ENCODE results near the gene SS18L1. TPM values are rescaled to one million over a fixed set of nuclear protein-coding genes. Genes with fewer than 3 reads are reported as not detected.

Gene SS18L1
- total RNA-seq, 1 experiment from 2014 or later, result 28.1 TPM

DNA sequence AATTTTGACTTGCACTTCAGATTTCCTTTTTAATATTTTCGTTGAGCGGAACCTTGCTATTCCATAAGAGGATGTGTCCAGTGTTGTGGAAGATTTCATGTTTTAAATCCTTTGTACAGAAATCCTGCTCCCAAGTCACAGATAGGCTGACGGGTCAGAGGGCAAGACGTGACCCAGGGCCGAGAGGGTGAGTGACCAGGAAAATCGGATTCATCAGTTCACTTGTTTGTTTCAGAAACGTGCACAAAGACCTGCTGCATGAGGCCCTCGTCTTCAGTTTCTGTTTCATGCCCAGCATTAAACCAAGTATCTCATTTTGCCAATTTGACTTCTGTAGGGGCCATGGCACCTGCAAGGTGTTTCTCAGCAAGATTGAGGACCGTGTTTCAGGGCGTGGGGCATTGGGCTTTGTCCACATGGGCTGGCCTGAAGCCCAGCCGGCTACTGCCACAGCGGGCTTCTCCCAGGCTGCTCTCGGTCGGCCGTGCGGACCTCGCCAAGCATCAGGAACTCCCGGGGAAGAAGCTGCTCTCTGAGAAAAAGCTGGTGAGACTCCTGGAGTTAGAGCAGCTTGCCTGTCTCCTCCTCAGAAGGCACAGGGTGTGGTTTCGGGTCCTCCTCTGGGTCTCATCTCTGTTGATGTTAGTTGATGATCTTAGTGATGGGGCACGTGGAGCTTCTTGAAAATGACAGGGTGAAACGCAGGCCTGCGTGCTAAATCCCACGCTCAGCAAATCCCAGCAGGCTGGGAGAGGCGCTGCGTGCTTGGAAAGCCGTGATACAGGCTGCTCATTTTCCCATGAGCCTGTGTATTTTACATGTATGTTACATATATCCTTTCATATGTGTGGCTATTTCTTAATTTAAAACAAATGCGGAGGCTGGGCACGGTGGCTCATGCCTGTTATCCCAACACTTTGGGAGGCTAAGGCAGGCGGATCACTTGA, 49.8 kb downstream of the SS18L1 start:
- Histone ChIP-seq H3K79me2 (ENCODE audit: insufficient read depth, low read length) (peaks cover 62% of the 10 kb centered on the region), H3K9me2 (ENCODE audit: insufficient read depth) (no peaks in the 10 kb centered on the region), H3K36me3 (ENCODE audit: control insufficient read depth in 1 of 2, insufficient read depth in 2 of 2, low read length in 2 of 2) (peaks cover 8 to 19% of the 10 kb centered on the region in 2 experiments; a peak in 3 of 4 replicates), H3K4me2 (ENCODE audit: low read length) (no peak overlapping the region), H2AFZ (ENCODE audit: low read depth, low read length, poor library complexity, severe bottlenecking) (no peak overlapping the region), H3K4me1 (ENCODE audit: control insufficient read depth in 1 of 2, insufficient read depth in 2 of 2, low read length in 2 of 2) (no peaks in the 10 kb centered on the region), H3K9ac (ENCODE audit: low read length) (no peak overlapping the region), H3K27ac (ENCODE audit: low read depth, low read length) (no peak overlapping the region), H3K9me3 (ENCODE audit: control insufficient read depth in 1 of 2, insufficient read depth in 1 of 2, low read depth in 1 of 2, low read length in 2 of 2) (no peaks in the 10 kb centered on the region), H4K20me1 (ENCODE audit: insufficient read depth) (no peaks in the 10 kb centered on the region), H3K27me3 (ENCODE audit: insufficient read depth, low read length) (no peaks in the 10 kb centered on the region), H3K4me3 (replicated peaks in 1 of 2; ENCODE audit: low read depth in 1 of 2, low read length in 2 of 2) (no peak overlapping the region)
- ChIA-PET CTCF (no interaction called here), RAD21 (ENCODE audit: low non-redundant PET in 1 of 2, low total read pairs in 2 of 2, uncharacterized antibody in 2 of 2, unreplicated experiment in 2 of 2) (no interaction called here), POLR2A (no interaction called here)
- no TSS peak for BruUV-seq (replicated peaks)
- TF ChIP-seq SIN3A (IDR thresholded peaks at IDR 0.05; ENCODE audit: low read depth) (no peak), ZNF274 (IDR thresholded peaks at IDR 0.05; ENCODE audit: low read depth, low read length) (no peak), YY1 (IDR thresholded peaks at IDR 0.05; ENCODE audit: extremely low read depth, insufficient replicate concordance, low read depth, low read length) (no peak), RAD21 (IDR thresholded peaks at IDR 0.05; ENCODE audit: low read depth) (no peak), SP1 (IDR thresholded peaks at IDR 0.05; ENCODE audit: low read depth) (no peak), EGR1 (IDR thresholded peaks at IDR 0.05; ENCODE audit: low read depth) (no peak), TCF7L2 (IDR thresholded peaks at IDR 0.05; ENCODE audit: borderline replicate concordance, extremely low read depth, insufficient read depth, insufficient read length) (no peak), CBX3 (IDR thresholded peaks at IDR 0.05; ENCODE audit: low read depth) (no peak), JUND (IDR thresholded peaks at IDR 0.05) (no peak), SRF (IDR thresholded peaks at IDR 0.05; ENCODE audit: low read depth) (no peak), ZFX (IDR thresholded peaks at IDR 0.05) (no peak), EZH2 (IDR thresholded peaks at IDR 0.05) (no peak), CEBPB (IDR thresholded peaks at IDR 0.05; ENCODE audit: low read depth) (no peak), EZH2phosphoT487 (IDR thresholded peaks at IDR 0.05; ENCODE audit: borderline replicate concordance) (no peak), POLR2AphosphoS5 (IDR thresholded peaks at IDR 0.05; ENCODE audit: low read depth, low read length) (no peak), FOSL1 (IDR thresholded peaks at IDR 0.05; ENCODE audit: low read depth) (no peak)
- TF ChIP-seq, protein P1, sequence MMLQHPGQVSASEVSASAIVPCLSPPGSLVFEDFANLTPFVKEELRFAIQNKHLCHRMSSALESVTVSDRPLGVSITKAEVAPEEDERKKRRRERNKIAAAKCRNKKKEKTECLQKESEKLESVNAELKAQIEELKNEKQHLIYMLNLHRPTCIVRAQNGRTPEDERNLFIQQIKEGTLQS (IDR thresholded peaks at IDR 0.05), result no peak
- TF ChIP-seq, protein P2, sequence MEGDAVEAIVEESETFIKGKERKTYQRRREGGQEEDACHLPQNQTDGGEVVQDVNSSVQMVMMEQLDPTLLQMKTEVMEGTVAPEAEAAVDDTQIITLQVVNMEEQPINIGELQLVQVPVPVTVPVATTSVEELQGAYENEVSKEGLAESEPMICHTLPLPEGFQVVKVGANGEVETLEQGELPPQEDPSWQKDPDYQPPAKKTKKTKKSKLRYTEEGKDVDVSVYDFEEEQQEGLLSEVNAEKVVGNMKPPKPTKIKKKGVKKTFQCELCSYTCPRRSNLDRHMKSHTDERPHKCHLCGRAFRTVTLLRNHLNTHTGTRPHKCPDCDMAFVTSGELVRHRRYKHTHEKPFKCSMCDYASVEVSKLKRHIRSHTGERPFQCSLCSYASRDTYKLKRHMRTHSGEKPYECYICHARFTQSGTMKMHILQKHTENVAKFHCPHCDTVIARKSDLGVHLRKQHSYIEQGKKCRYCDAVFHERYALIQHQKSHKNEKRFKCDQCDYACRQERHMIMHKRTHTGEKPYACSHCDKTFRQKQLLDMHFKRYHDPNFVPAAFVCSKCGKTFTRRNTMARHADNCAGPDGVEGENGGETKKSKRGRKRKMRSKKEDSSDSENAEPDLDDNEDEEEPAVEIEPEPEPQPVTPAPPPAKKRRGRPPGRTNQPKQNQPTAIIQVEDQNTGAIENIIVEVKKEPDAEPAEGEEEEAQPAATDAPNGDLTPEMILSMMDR (IDR thresholded peaks at IDR 0.05 in 2 of 3, conservative IDR thresholded peaks at IDR 0.05 in 1 of 3; ENCODE audit: borderline replicate concordance in 1 of 3, insufficient read depth in 1 of 3, low read depth in 2 of 3, low read length in 2 of 3), result no peak
- TF ChIP-seq, protein P3, sequence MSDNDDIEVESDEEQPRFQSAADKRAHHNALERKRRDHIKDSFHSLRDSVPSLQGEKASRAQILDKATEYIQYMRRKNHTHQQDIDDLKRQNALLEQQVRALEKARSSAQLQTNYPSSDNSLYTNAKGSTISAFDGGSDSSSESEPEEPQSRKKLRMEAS (IDR thresholded peaks at IDR 0.05), result no peak
- TF ChIP-seq, protein P4, sequence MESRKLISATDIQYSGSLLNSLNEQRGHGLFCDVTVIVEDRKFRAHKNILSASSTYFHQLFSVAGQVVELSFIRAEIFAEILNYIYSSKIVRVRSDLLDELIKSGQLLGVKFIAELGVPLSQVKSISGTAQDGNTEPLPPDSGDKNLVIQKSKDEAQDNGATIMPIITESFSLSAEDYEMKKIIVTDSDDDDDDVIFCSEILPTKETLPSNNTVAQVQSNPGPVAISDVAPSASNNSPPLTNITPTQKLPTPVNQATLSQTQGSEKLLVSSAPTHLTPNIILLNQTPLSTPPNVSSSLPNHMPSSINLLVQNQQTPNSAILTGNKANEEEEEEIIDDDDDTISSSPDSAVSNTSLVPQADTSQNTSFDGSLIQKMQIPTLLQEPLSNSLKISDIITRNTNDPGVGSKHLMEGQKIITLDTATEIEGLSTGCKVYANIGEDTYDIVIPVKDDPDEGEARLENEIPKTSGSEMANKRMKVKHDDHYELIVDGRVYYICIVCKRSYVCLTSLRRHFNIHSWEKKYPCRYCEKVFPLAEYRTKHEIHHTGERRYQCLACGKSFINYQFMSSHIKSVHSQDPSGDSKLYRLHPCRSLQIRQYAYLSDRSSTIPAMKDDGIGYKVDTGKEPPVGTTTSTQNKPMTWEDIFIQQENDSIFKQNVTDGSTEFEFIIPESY (IDR thresholded peaks at IDR 0.05; ENCODE audit: extremely low read depth, insufficient replicate concordance, low read length), result no peak
- DNase-seq (ENCODE audit: low read depth, low spot score) (no peak), ATAC-seq (no peak)
- intact Hi-C loops (cut with micrococcal nuclease), result no loop called here

Data from HCT116 (cell line).